Measurements from ENCODE around the gene KCNG1. TPM values are rescaled to one million over a fixed set of nuclear protein-coding genes. Genes with fewer than 3 reads are reported as not detected.

KCNG1 gene
- polyA plus RNA-seq, 1 experiment: 16.0 TPM

DNA sequence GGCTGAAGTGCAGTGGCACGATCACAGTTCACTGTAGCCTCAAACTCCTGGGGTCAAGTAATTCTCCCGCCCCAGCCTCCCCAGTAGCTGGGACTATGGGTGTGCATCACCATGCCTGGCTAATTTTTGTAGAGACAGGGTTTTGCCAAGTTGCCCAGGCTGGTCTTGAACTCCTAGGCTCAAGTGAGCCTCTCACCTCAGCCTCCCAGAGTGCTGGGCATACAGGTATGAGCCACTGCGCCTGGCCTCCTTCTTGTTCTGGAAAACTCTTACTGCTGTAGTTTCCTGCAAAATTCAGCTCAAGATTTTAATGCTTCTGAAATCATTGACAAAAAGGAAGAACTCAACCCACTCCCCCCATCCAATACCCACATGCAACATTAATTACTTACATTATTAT lies 21.9 kb upstream of the KCNG1 start:
- H3K27me3 ChIP-seq (ENCODE audit: control insufficient read depth, insufficient read depth, low read length): no peaks in the 10 kb centered on the region
- peaks cover 4% of the 10 kb centered on the region; the same call in 1 of the 2 replicates for H3K9me3 ChIP-seq (ENCODE audit: control insufficient read depth, insufficient read depth, low read length)
- no peak for DNase-seq (ENCODE audit: low read depth, low spot score)
- no peak overlapping the region for H3K27ac ChIP-seq (ENCODE audit: low read depth, low read length)
- H3K4me3 ChIP-seq (ENCODE audit: low read depth, low read length): no peak overlapping the region
- ChIA-PET CTCF (no interaction called here), POLR2A (no interaction called here)
- no peak for TF ChIP-seq CTCF (IDR thresholded peaks at IDR 0.05; ENCODE audit: low read depth, low read length)

DNA sequence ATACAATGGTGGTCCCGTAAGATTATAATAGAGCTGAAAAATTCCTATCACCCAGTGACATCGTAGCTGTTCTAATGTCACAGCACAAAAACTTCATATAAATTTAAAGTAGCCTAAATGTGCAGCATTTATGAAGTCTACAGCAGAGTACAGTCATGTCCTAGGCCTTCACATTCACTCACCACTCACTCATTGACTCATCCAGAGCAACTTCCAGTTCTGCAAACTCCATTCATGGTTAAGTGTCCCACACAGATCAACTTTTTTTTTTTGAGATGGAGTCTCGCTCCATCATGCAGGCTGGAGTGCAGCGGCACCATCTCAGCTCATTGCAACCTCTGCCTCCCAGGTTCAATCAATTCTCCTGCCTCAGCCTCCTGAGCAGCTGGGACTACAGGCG lies 20.9 kb upstream of the KCNG1 start:
- Histone ChIP-seq H3K27ac (ENCODE audit: low read depth, low read length) (no peak overlapping the region), H3K4me3 (ENCODE audit: low read depth, low read length) (no peak overlapping the region), H3K27me3 (ENCODE audit: control insufficient read depth, insufficient read depth, low read length) (no peaks in the 10 kb centered on the region), H3K9me3 (ENCODE audit: control insufficient read depth, insufficient read depth, low read length) (peaks cover 4% of the 10 kb centered on the region; the same call in 1 of the 2 replicates)
- peak; percentile 21 for DNase-seq (ENCODE audit: low read depth, low spot score)
- TF ChIP-seq CTCF (IDR thresholded peaks at IDR 0.05; ENCODE audit: low read depth, low read length): no peak
- CTCF ChIA-PET: interaction anchor here (1.0 kb wide), 1 partner anchor 28 kb away, joined by 3 read pairs; no protein-coding TSS in a partner anchor
- POLR2A ChIA-PET: no interaction called here

DNA sequence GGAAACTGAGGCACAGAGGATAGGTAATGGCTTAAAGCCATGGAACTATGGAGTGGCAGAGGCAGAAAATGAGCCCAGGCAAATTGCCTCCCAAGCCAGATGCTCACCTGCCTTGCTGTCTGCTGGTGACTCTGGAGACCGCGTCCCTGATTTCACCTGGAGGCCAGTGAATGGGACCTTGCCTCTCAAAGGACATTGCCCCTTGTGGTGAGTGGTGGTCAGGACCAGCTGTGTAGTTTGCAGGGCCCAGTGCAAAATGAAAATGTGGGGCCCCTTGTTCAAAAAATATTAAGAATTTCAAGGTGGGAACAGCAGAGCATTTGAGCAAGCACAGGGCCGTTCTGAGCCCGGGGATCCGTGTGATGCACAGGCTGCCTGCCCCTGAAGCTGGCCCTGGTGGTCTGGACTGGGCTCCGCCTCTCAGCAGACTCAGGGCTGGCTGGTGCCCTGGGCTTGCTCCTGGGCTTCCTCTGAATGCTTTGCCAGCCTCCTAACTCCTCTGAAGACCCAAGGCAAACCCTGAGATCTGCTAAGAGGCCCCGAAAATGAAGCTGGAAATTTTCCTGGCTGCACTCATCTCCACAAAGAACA lies 19.8 kb upstream of the KCNG1 start:
- ChIA-PET POLR2A (no interaction called here), CTCF (interaction anchor here (0.7 to 0.8 kb wide), 3 partner anchors 16 to 1920 kb away, joined by 3 to 6 read pairs (median 5); no protein-coding TSS in a partner anchor)
- no peak for DNase-seq (ENCODE audit: low read depth, low spot score)
- Histone ChIP-seq H3K4me3 (ENCODE audit: low read depth, low read length) (no peak overlapping the region), H3K27me3 (ENCODE audit: control insufficient read depth, insufficient read depth, low read length) (no peaks in the 10 kb centered on the region), H3K27ac (ENCODE audit: low read depth, low read length) (no peak overlapping the region), H3K9me3 (ENCODE audit: control insufficient read depth, insufficient read depth, low read length) (peaks cover 4% of the 10 kb centered on the region; the same call in 1 of the 2 replicates)
- no peak for TF ChIP-seq CTCF (IDR thresholded peaks at IDR 0.05; ENCODE audit: low read depth, low read length)

DNA sequence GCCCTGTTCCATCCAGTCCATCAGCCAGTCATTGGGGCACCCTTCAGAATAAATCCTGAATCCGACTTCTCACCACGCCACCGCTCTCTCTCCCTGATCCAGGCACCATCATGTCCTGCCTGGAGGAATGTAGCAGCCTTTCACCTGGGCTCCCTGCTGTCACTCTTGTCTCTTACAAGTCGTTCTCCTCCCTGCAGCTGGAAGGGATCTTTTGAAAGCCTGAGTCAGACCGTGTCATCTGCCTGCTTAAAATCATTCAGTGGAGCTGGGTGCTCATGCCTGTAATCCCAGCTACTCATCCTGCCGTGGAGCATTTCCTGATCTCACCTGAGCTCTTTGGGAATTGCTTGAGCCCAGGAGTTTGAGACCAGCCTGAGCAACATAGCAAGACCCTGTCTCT lies 19.2 kb upstream of the KCNG1 start:
- ChIA-PET POLR2A (no interaction called here), CTCF (interaction anchor here (0.7 to 0.8 kb wide), 3 partner anchors 16 to 1921 kb away, joined by 3 to 6 read pairs (median 5); no protein-coding TSS in a partner anchor)
- no peak for TF ChIP-seq CTCF (IDR thresholded peaks at IDR 0.05; ENCODE audit: low read depth, low read length)
- no peak for DNase-seq (ENCODE audit: low read depth, low spot score)
- Histone ChIP-seq H3K9me3 (ENCODE audit: control insufficient read depth, insufficient read depth, low read length) (peaks cover 4% of the 10 kb centered on the region; the same call in 1 of the 2 replicates), H3K4me3 (ENCODE audit: low read depth, low read length) (no peak overlapping the region), H3K27ac (ENCODE audit: low read depth, low read length) (no peak overlapping the region), H3K27me3 (ENCODE audit: control insufficient read depth, insufficient read depth, low read length) (no peaks in the 10 kb centered on the region)

GRCh38 chr20:51037532-51038115 lies 14.7 kb upstream of the KCNG1 start:
- CTCF ChIA-PET: interaction anchor here (1.6 kb wide), 1 partner anchor 22 kb away, joined by 6 read pairs; no protein-coding TSS in a partner anchor
- H3K4me3 ChIP-seq (ENCODE audit: low read depth, low read length): no peak overlapping the region
- H3K27me3 ChIP-seq (ENCODE audit: control insufficient read depth, insufficient read depth, low read length): no peaks in the 10 kb centered on the region
- POLR2A ChIA-PET: no interaction called here
- H3K9me3 ChIP-seq (ENCODE audit: control insufficient read depth, insufficient read depth, low read length): no peaks in the 10 kb centered on the region
- no peak for TF ChIP-seq CTCF (IDR thresholded peaks at IDR 0.05; ENCODE audit: low read depth, low read length)
- no peak overlapping the region for H3K27ac ChIP-seq (ENCODE audit: low read depth, low read length)
- DNase-seq (ENCODE audit: low read depth, low spot score): no peak

Measured in AG04450 (cell line).